Fibroblast of the aortic adventitia (primary cell): Measurements from ENCODE around the gene ELOF1. TPM values are rescaled to one million over a fixed set of nuclear protein-coding genes. Genes with fewer than 3 reads are reported as not detected.
A peak's percentile ranks its signal among the peaks of the same experiment; 100 is the strongest.

ENCODE experiments used
- DNase-seq: peaks from one replicate; pipeline ENCODE4 v3.0.0-alpha.2; 2010; ENCODE audit warnings: low read depth
- H3K4me3 ChIP-seq: 2 replicates; pipeline ENCODE4 v1.5.1; 2011; ENCODE audit warnings: low read depth, mild to moderate bottlenecking, control low read depth, low read length, moderate library complexity
- CTCF ChIP-seq: IDR thresholded peaks from 2 replicates; pipeline ENCODE4 v1.5.1; 2011; ENCODE audit warnings: mild to moderate bottlenecking, low read length, control low read depth, inconsistent platforms; ENCODE audit not compliant: insufficient read depth
- total RNA-seq: library from RNA; depleted of rRNA; stranded (reverse); fragments of >200 nt; gene quantifications from 2 replicates; pipeline ENCODE4 v1.2.3, GENCODE V29; 2012; ENCODE audit warnings: low replicate concordance

Gene ELOF1
- total RNA-seq, 1 donor = 33.5 TPM

GRCh38 chr19:11534538-11534937, 24.5 kb downstream of the ELOF1 start:
- no peak for DNase-seq
- no peak for TF ChIP-seq CTCF
- no peak overlapping the region for H3K4me3 ChIP-seq

DNA sequence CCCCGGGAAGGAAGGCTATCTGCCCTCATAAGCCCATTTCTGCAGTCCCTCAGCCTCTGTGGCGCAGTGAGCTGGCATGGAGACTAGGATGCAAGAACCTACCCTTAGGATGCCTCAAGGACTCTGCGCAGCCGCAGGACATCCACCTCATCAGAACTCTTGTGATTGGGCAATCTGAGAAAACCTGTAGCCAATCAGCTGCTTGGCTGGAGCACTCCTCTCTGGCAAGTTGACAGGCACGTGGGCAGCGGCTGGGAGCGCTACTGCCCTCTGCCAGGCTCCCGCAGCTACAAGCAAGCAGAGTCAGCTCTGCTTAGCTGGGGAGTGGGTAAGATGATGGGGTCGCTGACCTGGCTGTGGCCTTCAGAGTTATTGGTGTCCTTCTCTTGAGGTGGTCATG, 28.6 kb downstream of the ELOF1 start:
- no peak overlapping the region for H3K4me3 ChIP-seq
- TF ChIP-seq CTCF = no peak
- peak; percentile 69 for DNase-seq

- no peak for TF ChIP-seq CTCF
- H3K4me3 ChIP-seq = peak within 1 kb of the TSS; percentile 82
- DNase-seq = peak; percentile 97
Measured at GRCh38 chr19:11528551-11529341, 30.3 kb downstream of the ELOF1 start, which contains the start of gene ECSIT. Gene ECSIT, minus strand, starts transcription at chr19:11529134. Its CDS starts 9,964 bp downstream, at chr19:11519170.

DNA sequence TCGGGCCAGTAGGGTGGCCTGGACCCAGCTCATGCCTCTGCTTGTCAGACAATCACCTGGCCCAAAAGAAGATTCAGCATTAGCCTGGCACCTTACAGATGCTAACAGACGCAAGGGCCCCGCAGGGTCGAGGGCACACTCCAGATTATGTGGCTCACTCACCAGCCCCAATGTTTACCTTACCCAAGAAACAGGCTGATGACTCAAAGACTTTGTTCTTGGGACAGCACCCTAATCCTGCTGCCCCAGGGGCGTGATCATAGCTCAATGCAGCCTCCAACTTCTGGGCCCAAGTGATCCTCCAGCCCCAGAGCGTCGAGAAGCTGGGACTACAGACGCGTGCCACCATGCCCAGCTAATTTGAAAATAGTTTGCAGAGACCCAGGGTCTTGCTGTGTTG, 39.9 kb downstream of the ELOF1 start:
- DNase-seq = no peak
- no peak overlapping the region for H3K4me3 ChIP-seq
- TF ChIP-seq CTCF = no peak

GRCh38 chr19:11513946-11514345, 45.1 kb downstream of the ELOF1 start:
- no peak for DNase-seq
- no peak for TF ChIP-seq CTCF
- no peak overlapping the region for H3K4me3 ChIP-seq

DNA sequence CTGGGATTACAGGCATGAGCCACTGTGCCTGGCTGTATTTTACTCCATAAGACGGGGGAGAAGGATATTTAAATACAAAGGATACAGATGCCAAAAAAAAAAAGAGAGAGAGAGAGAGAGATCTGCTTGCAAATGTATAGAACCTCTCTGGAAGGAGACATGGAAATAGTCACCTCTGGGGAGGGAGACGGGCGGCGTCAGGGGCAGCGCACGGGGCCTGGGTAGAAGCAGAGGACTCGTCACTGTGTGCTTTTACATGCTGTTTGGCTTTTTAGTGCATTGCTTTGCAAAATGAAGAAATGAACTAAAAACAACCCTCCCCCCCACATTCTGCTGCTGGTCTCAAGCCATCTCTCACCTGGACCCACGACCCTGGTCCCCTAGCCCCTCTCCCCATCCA, 48.6 kb downstream of the ELOF1 start:
- DNase-seq = no peak
- no peak overlapping the region for H3K4me3 ChIP-seq
- no peak for TF ChIP-seq CTCF
